Tibial nerve (tissue), 4 donors: ENCODE results near the gene PCDHGB7.

Experiments
- CTCF ChIP-seq, 5 experiments: fragments of 200-600 bp in 3 of 5; fragments of 450-650 bp in 2 of 5; sonication (generic) in 3 of 5; IDR thresholded peaks; one replicate each; pipeline ENCODE4 v1.5.1; 2016 to 2019; ENCODE audit warnings: antibody characterized with exemption in 5 of 5, mild to moderate bottlenecking in 3 of 5, moderate library complexity in 2 of 5
- EP300 ChIP-seq, 2 donors: sonication (generic); formaldehyde crosslinking; IDR thresholded peaks; one replicate each; pipeline ENCODE4 v1.6.1; 2017; ENCODE audit warnings: antibody characterized with exemption in 2 of 2, mild to moderate bottlenecking in 1 of 2
- POLR2A ChIP-seq, 2 donors: fragments of 450-650 bp; IDR thresholded peaks; one replicate each; pipeline ENCODE4 v1.6.1; 2017; ENCODE audit warnings: antibody characterized with exemption in 2 of 2, mild to moderate bottlenecking in 2 of 2, moderate library complexity in 2 of 2

GRCh38 chr5:141393267-141393666 is 24.2 kb upstream of the PCDHGB7 start:
- TF ChIP-seq CTCF (IDR thresholded peaks at IDR 0.05) (no peak), EP300 (IDR thresholded peaks at IDR 0.05) (no peak), POLR2A (IDR thresholded peaks at IDR 0.05) (no peak)
